Neural progenitor cell (in vitro differentiated cells): Measurements from ENCODE around the gene TNXB.

Experiments
- EZH2 ChIP-seq: fragments of 200-600 bp; sonication (generic); IDR thresholded peaks from 2 replicates; pipeline ENCODE4 v1.6.1; 2017; ENCODE audit warnings: antibody characterized with exemption, mild to moderate bottlenecking, moderate library complexity
- EZH2phosphoT487 ChIP-seq: fragments of 200-600 bp; sonication (generic); IDR thresholded peaks from 2 replicates; pipeline ENCODE4 v1.6.1; 2017; ENCODE audit warnings: antibody characterized with exemption
- TF ChIP-seq, protein P1 (sequence below): fragments of 200-600 bp; sonication (generic); IDR thresholded peaks from 2 replicates; pipeline ENCODE4 v1.5.1; 2017; ENCODE audit warnings: antibody characterized with exemption, mild to moderate bottlenecking

GRCh38 chr6:32153564-32154513 lies 44.7 kb upstream of the TNXB start, which contains the start of gene PPT2:
- TF ChIP-seq, protein P1, sequence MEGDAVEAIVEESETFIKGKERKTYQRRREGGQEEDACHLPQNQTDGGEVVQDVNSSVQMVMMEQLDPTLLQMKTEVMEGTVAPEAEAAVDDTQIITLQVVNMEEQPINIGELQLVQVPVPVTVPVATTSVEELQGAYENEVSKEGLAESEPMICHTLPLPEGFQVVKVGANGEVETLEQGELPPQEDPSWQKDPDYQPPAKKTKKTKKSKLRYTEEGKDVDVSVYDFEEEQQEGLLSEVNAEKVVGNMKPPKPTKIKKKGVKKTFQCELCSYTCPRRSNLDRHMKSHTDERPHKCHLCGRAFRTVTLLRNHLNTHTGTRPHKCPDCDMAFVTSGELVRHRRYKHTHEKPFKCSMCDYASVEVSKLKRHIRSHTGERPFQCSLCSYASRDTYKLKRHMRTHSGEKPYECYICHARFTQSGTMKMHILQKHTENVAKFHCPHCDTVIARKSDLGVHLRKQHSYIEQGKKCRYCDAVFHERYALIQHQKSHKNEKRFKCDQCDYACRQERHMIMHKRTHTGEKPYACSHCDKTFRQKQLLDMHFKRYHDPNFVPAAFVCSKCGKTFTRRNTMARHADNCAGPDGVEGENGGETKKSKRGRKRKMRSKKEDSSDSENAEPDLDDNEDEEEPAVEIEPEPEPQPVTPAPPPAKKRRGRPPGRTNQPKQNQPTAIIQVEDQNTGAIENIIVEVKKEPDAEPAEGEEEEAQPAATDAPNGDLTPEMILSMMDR: peak; percentile 43
- TF ChIP-seq EZH2: no peak
- no peak for TF ChIP-seq EZH2phosphoT487
